H1 (cell line): ENCODE data around the gene CAMP. TPM values are rescaled to one million over a fixed set of nuclear protein-coding genes. Genes with fewer than 3 reads are reported as not detected.

ENCODE experiments used
- CEBPB ChIP-seq: IDR thresholded peaks from 2 replicates; pipeline ENCODE4 v1.6.1; 2012; ENCODE audit warnings: low read depth, low read length
- HDAC2 ChIP-seq, 2 experiments: fragments of 300-600 bp in 1 of 2; sonication (generic) in 1 of 2; IDR thresholded peaks; 2 replicates each; pipeline ENCODE4 v1.6.1; 2011 to 2012; ENCODE audit warnings: low read depth in 2 of 2, low read length in 2 of 2, mild to moderate bottlenecking in 2 of 2, moderate library complexity in 2 of 2, borderline replicate concordance in 1 of 2, inconsistent platforms in 1 of 2
- RAD21 ChIP-seq, 2 experiments: IDR thresholded peaks in 1 of 2; conservative IDR thresholded peaks in 1 of 2; 2 replicates each; pipeline ENCODE4 v1.6.1; 2011; ENCODE audit warnings: low read depth in 2 of 2, low read length in 2 of 2, improper control_type of control experiment in 1 of 2, inconsistent platforms in 1 of 2, mild to moderate bottlenecking in 1 of 2, moderate library complexity in 1 of 2
- SRF ChIP-seq: IDR thresholded peaks from 2 replicates; pipeline ENCODE4 v1.6.1; 2011; ENCODE audit warnings: mild to moderate bottlenecking, low read depth, low read length, moderate library complexity
- YY1 ChIP-seq: IDR thresholded peaks from 2 replicates; pipeline ENCODE4 v1.6.1; 2011; ENCODE audit warnings: low read depth, mild to moderate bottlenecking, low read length
- polyA plus RNA-seq, 7 experiments: library from polyadenylated mRNA; depleted of rRNA in 3 of 7; stranded (reverse) in 5 of 7; unstranded in 2 of 7; fragments of >200 nt in 5 of 7; fragments of 200-250 nt in 2 of 7; gene quantifications; 1 replicate in 5 of 7; 2 replicates in 1 of 7; 4 replicates in 1 of 7; pipeline versions ENCODE4 v1.2.1 to v1.2.3, GENCODE V29; 2011 to 2013; ENCODE audit warnings: missing spikeins in 2 of 7, mixed read lengths in 2 of 7
- total RNA-seq: library from RNA; stranded (reverse); fragmentation: NEBNext Ultra II Directional; extraction: Animal tissue kit (Norgen Biotek cat#: 25700); gene quantifications from 2 replicates; pipeline ENCODE4 v1.2.1, GENCODE V29; 2021
- TF ChIP-seq, protein P1 (sequence below): fragments of 300-600 bp; sonication (generic); IDR thresholded peaks from 2 replicates; pipeline ENCODE4 v1.7.1; 2012; ENCODE audit warnings: low read length, moderate library complexity, mild to moderate bottlenecking, inconsistent platforms; ENCODE audit not compliant: insufficient replicate concordance
- TF ChIP-seq, protein P2 (sequence below): IDR thresholded peaks from 2 replicates; pipeline ENCODE4 v1.6.1; 2011; ENCODE audit warnings: low read length, improper control_type of control experiment
- TF ChIP-seq, protein P3 (sequence below): IDR thresholded peaks from 2 replicates; pipeline ENCODE4 v1.6.1; 2012; ENCODE audit warnings: inconsistent platforms

CAMP gene
- total and polyA plus RNA-seq, 2 of the 8 experiments (the other 6 are each of a cell fraction or from before 2014, with no cell fraction given), result not detected

DNA sequence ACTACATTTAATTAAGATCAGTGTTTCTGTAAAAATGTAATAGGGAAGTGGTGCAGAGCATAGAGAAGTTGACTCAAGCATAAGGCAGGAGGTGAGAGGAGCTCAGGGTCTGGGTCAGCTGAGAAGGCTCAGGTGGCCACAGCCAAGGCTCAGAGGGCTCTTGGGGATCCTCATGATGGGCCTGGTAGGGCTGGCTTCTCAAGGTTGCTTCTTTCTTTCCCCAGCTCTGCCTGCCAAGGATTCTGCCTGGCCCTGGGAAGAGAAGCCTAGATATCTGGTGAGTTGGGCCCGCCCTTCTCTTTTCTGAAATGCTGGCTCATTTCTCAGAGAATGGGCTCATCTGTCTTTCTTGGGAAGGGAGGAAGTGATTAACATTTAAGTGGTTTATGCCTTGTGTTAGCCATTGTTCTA is 24.1 kb downstream of the CAMP start (continued):
- TF ChIP-seq, protein P1, sequence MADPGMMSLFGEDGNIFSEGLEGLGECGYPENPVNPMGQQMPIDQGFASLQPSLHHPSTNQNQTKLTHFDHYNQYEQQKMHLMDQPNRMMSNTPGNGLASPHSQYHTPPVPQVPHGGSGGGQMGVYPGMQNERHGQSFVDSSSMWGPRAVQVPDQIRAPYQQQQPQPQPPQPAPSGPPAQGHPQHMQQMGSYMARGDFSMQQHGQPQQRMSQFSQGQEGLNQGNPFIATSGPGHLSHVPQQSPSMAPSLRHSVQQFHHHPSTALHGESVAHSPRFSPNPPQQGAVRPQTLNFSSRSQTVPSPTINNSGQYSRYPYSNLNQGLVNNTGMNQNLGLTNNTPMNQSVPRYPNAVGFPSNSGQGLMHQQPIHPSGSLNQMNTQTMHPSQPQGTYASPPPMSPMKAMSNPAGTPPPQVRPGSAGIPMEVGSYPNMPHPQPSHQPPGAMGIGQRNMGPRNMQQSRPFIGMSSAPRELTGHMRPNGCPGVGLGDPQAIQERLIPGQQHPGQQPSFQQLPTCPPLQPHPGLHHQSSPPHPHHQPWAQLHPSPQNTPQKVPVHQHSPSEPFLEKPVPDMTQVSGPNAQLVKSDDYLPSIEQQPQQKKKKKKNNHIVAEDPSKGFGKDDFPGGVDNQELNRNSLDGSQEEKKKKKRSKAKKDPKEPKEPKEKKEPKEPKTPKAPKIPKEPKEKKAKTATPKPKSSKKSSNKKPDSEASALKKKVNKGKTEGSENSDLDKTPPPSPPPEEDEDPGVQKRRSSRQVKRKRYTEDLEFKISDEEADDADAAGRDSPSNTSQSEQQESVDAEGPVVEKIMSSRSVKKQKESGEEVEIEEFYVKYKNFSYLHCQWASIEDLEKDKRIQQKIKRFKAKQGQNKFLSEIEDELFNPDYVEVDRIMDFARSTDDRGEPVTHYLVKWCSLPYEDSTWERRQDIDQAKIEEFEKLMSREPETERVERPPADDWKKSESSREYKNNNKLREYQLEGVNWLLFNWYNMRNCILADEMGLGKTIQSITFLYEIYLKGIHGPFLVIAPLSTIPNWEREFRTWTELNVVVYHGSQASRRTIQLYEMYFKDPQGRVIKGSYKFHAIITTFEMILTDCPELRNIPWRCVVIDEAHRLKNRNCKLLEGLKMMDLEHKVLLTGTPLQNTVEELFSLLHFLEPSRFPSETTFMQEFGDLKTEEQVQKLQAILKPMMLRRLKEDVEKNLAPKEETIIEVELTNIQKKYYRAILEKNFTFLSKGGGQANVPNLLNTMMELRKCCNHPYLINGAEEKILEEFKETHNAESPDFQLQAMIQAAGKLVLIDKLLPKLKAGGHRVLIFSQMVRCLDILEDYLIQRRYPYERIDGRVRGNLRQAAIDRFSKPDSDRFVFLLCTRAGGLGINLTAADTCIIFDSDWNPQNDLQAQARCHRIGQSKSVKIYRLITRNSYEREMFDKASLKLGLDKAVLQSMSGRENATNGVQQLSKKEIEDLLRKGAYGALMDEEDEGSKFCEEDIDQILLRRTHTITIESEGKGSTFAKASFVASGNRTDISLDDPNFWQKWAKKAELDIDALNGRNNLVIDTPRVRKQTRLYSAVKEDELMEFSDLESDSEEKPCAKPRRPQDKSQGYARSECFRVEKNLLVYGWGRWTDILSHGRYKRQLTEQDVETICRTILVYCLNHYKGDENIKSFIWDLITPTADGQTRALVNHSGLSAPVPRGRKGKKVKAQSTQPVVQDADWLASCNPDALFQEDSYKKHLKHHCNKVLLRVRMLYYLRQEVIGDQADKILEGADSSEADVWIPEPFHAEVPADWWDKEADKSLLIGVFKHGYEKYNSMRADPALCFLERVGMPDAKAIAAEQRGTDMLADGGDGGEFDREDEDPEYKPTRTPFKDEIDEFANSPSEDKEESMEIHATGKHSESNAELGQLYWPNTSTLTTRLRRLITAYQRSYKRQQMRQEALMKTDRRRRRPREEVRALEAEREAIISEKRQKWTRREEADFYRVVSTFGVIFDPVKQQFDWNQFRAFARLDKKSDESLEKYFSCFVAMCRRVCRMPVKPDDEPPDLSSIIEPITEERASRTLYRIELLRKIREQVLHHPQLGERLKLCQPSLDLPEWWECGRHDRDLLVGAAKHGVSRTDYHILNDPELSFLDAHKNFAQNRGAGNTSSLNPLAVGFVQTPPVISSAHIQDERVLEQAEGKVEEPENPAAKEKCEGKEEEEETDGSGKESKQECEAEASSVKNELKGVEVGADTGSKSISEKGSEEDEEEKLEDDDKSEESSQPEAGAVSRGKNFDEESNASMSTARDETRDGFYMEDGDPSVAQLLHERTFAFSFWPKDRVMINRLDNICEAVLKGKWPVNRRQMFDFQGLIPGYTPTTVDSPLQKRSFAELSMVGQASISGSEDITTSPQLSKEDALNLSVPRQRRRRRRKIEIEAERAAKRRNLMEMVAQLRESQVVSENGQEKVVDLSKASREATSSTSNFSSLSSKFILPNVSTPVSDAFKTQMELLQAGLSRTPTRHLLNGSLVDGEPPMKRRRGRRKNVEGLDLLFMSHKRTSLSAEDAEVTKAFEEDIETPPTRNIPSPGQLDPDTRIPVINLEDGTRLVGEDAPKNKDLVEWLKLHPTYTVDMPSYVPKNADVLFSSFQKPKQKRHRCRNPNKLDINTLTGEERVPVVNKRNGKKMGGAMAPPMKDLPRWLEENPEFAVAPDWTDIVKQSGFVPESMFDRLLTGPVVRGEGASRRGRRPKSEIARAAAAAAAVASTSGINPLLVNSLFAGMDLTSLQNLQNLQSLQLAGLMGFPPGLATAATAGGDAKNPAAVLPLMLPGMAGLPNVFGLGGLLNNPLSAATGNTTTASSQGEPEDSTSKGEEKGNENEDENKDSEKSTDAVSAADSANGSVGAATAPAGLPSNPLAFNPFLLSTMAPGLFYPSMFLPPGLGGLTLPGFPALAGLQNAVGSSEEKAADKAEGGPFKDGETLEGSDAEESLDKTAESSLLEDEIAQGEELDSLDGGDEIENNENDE, result no peak
- no peak for TF ChIP-seq RAD21 (IDR thresholded peaks at IDR 0.05 in 1 of 2, conservative IDR thresholded peaks at IDR 0.05 in 1 of 2; ENCODE audit: low read depth in 2 of 2, low read length in 2 of 2)
- TF ChIP-seq HDAC2 (IDR thresholded peaks at IDR 0.05; ENCODE audit: borderline replicate concordance in 1 of 2, low read depth in 2 of 2, low read length in 2 of 2), result no peak
- TF ChIP-seq, protein P2, sequence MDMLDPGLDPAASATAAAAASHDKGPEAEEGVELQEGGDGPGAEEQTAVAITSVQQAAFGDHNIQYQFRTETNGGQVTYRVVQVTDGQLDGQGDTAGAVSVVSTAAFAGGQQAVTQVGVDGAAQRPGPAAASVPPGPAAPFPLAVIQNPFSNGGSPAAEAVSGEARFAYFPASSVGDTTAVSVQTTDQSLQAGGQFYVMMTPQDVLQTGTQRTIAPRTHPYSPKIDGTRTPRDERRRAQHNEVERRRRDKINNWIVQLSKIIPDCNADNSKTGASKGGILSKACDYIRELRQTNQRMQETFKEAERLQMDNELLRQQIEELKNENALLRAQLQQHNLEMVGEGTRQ, result no peak
- TF ChIP-seq SRF, result no peak
- TF ChIP-seq, protein P3, sequence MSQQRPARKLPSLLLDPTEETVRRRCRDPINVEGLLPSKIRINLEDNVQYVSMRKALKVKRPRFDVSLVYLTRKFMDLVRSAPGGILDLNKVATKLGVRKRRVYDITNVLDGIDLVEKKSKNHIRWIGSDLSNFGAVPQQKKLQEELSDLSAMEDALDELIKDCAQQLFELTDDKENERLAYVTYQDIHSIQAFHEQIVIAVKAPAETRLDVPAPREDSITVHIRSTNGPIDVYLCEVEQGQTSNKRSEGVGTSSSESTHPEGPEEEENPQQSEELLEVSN, result no peak
- TF ChIP-seq YY1, result no peak
- no peak for TF ChIP-seq CEBPB
